Adipose tissue (tissue), 3 donors: ENCODE data around the gene USP48. TPM values are rescaled to one million over a fixed set of nuclear protein-coding genes. Genes with fewer than 3 reads are reported as not detected.
"Not testable (repeated sequence)": the region's sequence is repeated elsewhere in the genome, so short reads cannot be mapped to it uniquely, and the experiment has no call there.

Experiments
- H3K27ac ChIP-seq: one replicate; pipeline ENCODE4 v1.5.1; 2013; ENCODE audit warnings: low read depth, low read length
- WGBS, 3 donors: extraction: QIAGEN DNeasy Blood & Tissue Kit; methylation state at CpG; one replicate each; pipeline ENCODE4 v1.1.7; 2013; 5-methylcytosine and 5-hydroxymethylcytosine counted together
- polyA plus RNA-seq, 3 donors: library from polyadenylated mRNA; stranded (reverse); fragments of 200-250 nt; gene quantifications; one replicate each; pipeline ENCODE4 v1.2.3, GENCODE V29; 2013
- donor health status: healthy with polysubstance abuse.
- donor health status: Bipolar disorder and iron deficiency.
- donor health status: healthy.

USP48 gene
- polyA plus RNA-seq, 3 donors, result 13.0 to 20.5 (median 14.8) TPM

DNA sequence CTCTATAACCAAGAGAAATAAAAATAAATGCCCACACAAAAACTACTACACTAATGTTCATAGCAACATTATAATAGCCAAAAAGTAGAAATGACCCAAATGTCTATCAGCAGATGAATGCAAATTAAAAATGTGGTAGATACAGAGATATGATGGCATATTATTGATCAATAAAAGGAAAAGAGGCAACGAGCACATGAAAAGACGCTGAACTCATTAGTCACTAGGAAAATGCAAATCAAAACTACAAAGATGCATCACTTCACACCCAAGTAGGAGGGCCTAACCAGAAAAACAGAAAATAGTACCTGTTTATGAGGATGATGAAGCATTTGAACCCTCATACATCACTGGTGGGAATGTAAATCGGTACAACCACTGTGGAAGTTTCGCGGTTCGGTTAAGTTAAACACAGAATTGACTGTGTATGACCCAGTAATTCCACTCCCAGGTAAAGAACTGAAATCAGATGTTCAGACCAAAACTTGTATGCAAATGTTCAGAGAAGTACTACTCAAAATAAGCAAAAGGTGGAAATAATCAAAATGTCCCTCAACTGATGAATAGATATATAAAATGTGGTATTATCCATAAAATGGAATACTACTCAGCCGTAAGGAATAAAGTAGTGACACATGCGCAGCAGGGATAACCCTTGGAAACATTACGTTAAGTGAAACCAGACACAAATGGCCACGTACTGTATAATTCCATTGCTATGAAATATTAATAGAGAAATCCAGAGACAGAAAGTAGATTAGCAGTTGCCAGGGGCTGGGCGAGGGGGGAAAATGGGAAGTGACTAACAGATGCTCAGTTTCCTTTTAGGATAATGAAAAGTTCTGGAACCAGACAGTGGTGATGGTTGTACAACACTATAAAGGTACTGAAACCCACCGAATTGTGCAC lies 3.1 kb downstream of the USP48 start:
- WGBS, 3 donors, result 77 to 83% (median 81%) methylated on average over 12 of the region's 12 CpGs
- no peak overlapping the region for H3K27ac ChIP-seq

DNA sequence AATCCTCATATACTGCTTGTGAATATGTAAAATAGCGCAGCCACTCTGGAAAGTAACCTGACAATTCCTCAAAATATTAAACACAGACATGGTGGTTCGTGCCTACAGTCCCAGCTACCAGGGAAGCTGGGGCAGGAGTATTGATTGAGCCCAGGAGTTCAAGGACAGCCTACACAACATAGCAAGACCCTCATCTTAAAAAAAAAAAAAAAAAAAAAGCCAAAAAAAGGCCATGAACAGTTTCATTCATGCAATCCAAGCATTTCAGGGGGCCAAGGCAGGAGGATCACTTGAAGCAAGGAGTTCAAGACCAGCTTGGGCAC lies 4.6 kb downstream of the USP48 start:
- WGBS, 3 donors, result 87 to 100% (median 97%) methylated on average over 2 of the region's 2 CpGs
- H3K27ac ChIP-seq, result no peak overlapping the region

DNA sequence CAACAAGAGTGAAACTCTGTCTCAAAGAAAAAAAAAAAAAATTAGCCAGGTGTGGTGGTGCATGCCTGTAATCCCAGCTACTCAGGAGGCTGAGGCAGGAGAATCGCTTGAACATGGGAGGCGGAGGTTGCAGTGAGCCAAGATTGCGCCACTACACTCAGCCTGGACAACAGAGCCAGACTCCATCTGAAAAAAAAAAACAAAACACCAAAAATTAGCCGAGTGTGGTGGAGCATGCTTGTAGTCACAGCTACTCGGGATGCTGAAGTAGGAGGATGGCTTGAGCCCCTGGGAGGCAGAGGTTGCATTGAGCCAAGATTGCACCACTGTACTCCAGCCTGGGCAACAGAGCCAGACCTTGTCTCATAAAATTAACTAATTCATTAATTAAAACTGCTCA lies 6.0 kb downstream of the USP48 start:
- not testable (repeated sequence) for H3K27ac ChIP-seq
- 67 to 85% (median 83%) methylated on average over 5 of the region's 5 CpGs for WGBS, 3 donors

- H3K27ac ChIP-seq, result no peak overlapping the region
These were observed 6.9 kb downstream of the USP48 start for GRCh38 chr1:21775985-21776562.

DNA sequence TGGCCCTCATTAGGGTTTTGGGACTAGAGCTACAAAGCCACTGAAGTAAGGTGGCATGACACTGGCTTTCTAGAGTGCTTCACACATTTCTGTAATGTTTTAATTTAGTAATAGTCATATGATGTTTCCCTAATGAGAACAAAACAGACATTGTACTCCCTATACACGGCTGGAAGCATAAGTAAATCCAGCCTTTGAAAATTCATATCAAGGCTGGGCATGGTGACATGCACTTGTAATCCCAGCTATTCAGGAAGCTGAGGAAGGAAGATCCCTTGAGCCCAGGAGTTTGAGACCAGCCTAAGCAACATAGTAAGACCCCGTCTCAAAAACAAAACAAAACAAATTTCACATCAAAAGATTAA lies 7.4 kb downstream of the USP48 start:
- WGBS, 3 donors, result 39 to 54% (median 44%) methylated on average over 2 of the region's 2 CpGs
- no peak overlapping the region for H3K27ac ChIP-seq

- 91 to 95% (median 93%) methylated on average over 15 of the region's 15 CpGs for WGBS, 3 donors
- no peak overlapping the region for H3K27ac ChIP-seq
These were observed 8.0 kb downstream of the USP48 start for GRCh38 chr1:21774835-21775549.

GRCh38 chr1:21773585-21773984 lies 9.4 kb downstream of the USP48 start:
- no peak overlapping the region for H3K27ac ChIP-seq
- 31 to 52% (median 43%) methylated on average over 3 of the region's 3 CpGs for WGBS, 3 donors

GRCh38 chr1:21771672-21772071 lies 11.3 kb downstream of the USP48 start:
- 59 to 91% (median 74%) methylated on average over 10 of the region's 10 CpGs for WGBS, 3 donors

DNA sequence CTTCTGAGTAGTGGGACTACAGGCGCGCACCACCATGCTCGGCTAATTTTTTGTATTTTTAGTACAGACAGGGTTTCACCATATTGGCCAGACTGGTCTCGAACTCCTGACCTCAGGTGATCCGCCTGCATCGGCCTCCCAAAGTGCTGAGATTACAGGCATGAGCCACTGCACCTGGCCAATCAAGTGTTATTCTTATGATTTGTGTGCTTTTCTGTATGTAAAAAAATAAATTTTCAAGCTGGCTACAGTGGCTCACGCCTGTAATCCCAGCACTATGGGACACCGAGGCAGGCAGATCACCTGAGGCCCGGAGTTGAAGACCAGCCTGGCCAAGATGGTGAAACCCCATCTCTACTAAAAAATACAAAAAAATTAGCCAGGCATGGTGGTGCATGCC lies 12.3 kb downstream of the USP48 start:
- WGBS, 3 donors, result 88 to 98% (median 96%) methylated on average over 9 of the region's 9 CpGs
- not testable (repeated sequence) for H3K27ac ChIP-seq

More at GRCh38 chr1:21771672-21772071, 11.3 kb downstream of the USP48 start:
- H3K27ac ChIP-seq, result not testable (repeated sequence)

GRCh38 chr1:21770201-21770600 lies 12.7 kb downstream of the USP48 start:
- WGBS, 3 donors, result 92 to 100% (median 100%) methylated on average over 2 of the region's 2 CpGs
- no peak overlapping the region for H3K27ac ChIP-seq

DNA sequence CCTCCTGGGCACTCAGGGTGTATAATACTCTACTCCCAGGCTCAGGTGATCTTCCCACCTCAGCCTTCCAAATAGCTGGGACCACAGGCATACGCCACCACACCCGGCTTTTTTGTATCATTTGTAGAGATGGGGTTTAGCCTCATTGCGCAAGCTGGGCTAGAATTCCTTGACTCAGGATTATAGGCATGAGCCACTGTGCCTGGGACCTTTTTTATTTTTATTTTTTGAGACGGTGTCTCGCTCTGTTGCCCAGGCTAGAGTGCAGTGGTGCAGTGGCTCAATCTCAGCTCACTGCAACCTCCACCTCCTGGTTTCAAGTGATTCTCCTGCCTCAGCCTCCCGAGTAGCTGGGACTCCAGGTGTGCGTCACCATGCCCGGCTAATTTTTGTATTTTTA lies 15.8 kb downstream of the USP48 start:
- not testable (repeated sequence) for H3K27ac ChIP-seq
- 92 to 96% (median 93%) methylated on average over 8 of the region's 8 CpGs for WGBS, 3 donors

- 77 to 90% (median 85%) methylated on average over 4 of the region's 4 CpGs for WGBS, 3 donors
- no peak overlapping the region for H3K27ac ChIP-seq
These were observed 16.7 kb downstream of the USP48 start for GRCh38 chr1:21766210-21766609.

DNA sequence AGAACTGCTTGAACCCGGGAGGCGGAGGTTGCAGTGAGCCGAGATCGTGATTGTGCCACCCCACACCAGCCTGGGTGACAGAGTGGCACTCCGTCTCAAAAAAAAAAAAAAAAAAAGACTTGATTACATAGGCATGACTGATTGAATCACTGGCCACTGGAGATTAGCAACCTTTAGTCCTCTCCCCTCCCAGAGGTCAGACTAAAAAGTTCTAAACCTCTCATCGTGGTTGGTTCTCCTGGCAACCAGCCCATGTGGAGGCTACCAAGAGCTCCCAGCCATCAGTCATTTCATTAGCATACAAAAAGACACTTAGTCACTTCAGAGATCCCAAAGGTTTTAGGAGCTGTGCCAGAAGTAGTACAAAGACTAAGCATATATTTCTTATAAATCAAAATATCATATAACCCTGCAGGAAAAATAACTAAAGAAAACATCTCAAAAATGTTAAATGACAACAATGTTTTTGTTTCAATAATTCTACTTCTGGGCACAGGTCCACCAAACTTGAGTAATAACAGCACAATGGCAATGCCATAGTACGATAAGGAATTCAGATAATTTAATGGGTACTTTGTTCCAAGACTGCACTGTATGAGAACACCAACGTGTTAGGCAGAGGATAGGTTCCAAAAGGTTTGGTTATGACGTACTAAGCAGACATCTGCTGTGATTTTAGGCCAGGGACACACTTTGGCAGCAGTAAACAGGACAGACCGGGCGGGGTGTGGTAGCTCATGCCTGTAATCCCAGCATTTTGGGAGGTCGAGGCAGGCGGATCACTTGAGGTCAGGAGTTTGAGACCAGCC lies 18.1 kb downstream of the USP48 start:
- no peak overlapping the region for H3K27ac ChIP-seq
- WGBS, 3 donors, result 33 to 54% (median 52%) methylated on average over 13 of the region's 13 CpGs

DNA sequence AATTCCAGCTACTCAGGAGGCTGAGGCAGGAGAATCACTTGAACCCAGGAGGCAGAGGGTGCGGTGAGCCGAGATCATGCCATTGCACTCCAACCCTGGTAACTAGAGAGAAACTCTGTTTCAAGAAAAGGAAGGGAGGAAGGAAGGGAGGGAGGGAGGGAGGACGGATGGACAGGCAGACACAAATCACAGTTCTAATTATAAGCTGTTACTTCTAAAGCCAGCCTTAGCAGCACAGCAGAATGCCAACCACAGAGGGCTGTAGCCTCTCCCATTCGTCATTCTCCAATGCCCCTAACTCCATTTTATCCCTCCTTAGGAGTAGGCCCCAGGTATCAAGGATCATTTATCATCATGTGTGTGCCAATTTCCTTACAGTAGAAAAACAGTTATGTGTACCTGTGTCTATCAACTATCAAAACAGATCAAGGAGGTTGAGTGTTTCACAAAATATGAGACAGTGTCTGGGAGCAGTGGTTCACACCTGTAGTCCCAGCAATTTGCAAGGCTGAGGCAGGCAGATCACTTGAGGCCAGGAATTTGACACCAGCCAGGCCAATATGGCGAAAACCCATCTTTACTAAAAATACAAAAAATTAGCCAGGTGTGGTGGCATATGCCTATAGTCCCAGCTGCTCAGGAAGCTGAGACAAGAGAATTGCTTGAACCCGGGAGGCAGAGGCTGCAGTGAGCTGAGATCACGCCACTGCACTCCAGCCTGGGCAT lies 19.1 kb downstream of the USP48 start:
- WGBS, 3 donors, result 68 to 73% (median 73%) methylated on average over 7 of the region's 7 CpGs
- H3K27ac ChIP-seq, result no peak overlapping the region

- H3K27ac ChIP-seq, result no peak overlapping the region
- 89 to 97% (median 96%) methylated on average over 10 of the region's 10 CpGs for WGBS, 3 donors
These were observed 19.7 kb downstream of the USP48 start for GRCh38 chr1:21763236-21763635.

DNA sequence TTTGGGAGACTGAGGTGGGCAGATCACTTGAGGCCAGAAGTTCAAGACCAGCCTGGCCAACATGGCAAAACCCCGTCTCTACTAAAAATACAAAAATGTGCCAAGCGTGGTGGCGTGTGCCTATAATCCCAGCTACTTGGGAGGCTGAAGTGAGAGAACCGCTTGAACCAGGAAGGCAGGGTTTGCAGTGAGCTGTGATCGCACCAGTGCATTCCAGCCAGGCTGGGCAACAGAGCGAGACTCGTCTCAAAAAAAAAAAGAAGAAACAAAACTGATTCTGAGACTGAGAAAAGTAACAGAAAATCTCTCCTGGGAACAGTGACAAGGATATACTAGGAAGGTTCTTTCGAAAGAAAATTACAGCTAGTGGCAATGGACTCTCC lies 20.9 kb downstream of the USP48 start:
- H3K27ac ChIP-seq, result no peak overlapping the region

GRCh38 chr1:21761052-21761451 lies 21.9 kb downstream of the USP48 start:
- 51 to 66% (median 53%) methylated on average over 3 of the region's 3 CpGs for WGBS, 3 donors
- no peak overlapping the region for H3K27ac ChIP-seq

More for the DNA sequence above, 20.9 kb downstream of the USP48 start:
- 89 to 98% (median 91%) methylated on average over 8 of the region's 8 CpGs for WGBS, 3 donors

DNA sequence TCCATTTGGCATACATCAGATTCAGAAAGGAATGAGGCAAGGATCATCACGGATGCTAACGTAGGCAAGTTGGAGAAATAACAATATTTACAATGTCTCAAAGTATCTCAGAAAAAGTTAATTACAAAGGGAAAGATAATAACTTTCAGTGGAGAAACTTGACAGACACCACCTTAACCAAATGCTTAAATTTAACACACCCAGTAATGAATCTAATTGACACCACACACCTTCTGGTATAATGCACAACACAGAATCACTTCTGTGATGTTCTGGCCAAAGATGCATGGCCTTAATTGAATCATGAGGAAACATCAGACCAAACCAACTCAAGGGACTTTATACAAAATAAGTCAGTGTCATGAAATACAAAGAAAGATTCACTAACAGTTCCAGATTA lies 23.1 kb downstream of the USP48 start:
- H3K27ac ChIP-seq, result no peak overlapping the region
- WGBS, 3 donors, result 66 to 77% (median 73%) methylated on average over 2 of the region's 2 CpGs
